Hindlimb muscle (tissue), 1 donor: ENCODE data around the gene LHFPL6. TPM values are rescaled to one million over a fixed set of nuclear protein-coding genes. Genes with fewer than 3 reads are reported as not detected.

Experiments
- DNase-seq: peaks from one replicate; pipeline ENCODE4 v3.0.0-alpha.2; 2013
- polyA plus RNA-seq: library from polyadenylated mRNA; unstranded; fragments of 120-200 nt; gene quantifications from one replicate; pipeline ENCODE4 v1.2.1, GENCODE V29; 2013; ENCODE audit not compliant: insufficient read length

The LHFPL6 gene
- polyA plus RNA-seq, 1 donor, result 71.0 TPM

- DNase-seq, result no peak
Measured at GRCh38 chr13:39590466-39591036, 12.4 kb downstream of the LHFPL6 start.

GRCh38 chr13:39588384-39588783, 14.6 kb downstream of the LHFPL6 start:
- no peak for DNase-seq

- no peak for DNase-seq
Measured at GRCh38 chr13:39587939-39588338, 15.1 kb downstream of the LHFPL6 start.

GRCh38 chr13:39586958-39587605, 15.9 kb downstream of the LHFPL6 start:
- DNase-seq, result no peak

- no peak for DNase-seq
Measured at GRCh38 chr13:39586151-39586550, 16.8 kb downstream of the LHFPL6 start.

GRCh38 chr13:39585219-39585618, 17.8 kb downstream of the LHFPL6 start:
- DNase-seq, result no peak

GRCh38 chr13:39580881-39581575, 22.0 kb downstream of the LHFPL6 start:
- no peak for DNase-seq

- DNase-seq, result no peak
Measured at GRCh38 chr13:39578821-39579291, 24.1 kb downstream of the LHFPL6 start.

GRCh38 chr13:39577838-39578491, 25.0 kb downstream of the LHFPL6 start:
- no peak for DNase-seq

- DNase-seq, result no peak
Measured at GRCh38 chr13:39577203-39577602, 25.8 kb downstream of the LHFPL6 start.

- no peak for DNase-seq
Measured at GRCh38 chr13:39575641-39576238, 27.3 kb downstream of the LHFPL6 start.

GRCh38 chr13:39571502-39572092, 31.4 kb downstream of the LHFPL6 start:
- no peak for DNase-seq

GRCh38 chr13:39567569-39567968, 35.4 kb downstream of the LHFPL6 start:
- no peak for DNase-seq

- no peak for DNase-seq
Measured at GRCh38 chr13:39566216-39566869, 36.6 kb downstream of the LHFPL6 start.

GRCh38 chr13:39565036-39565949, 37.7 kb downstream of the LHFPL6 start:
- no peak for DNase-seq

- no peak for DNase-seq
Measured at GRCh38 chr13:39563470-39563735, 39.6 kb downstream of the LHFPL6 start.

- DNase-seq, result no peak
Measured at GRCh38 chr13:39561971-39562370, 41.0 kb downstream of the LHFPL6 start.

- DNase-seq, result no peak
Measured at GRCh38 chr13:39559847-39560246, 43.1 kb downstream of the LHFPL6 start.

- DNase-seq, result no peak
Measured at GRCh38 chr13:39557285-39557955, 45.6 kb downstream of the LHFPL6 start.

- DNase-seq, result no peak
Measured at GRCh38 chr13:39556866-39557265, 46.1 kb downstream of the LHFPL6 start.

GRCh38 chr13:39554371-39554770, 48.6 kb downstream of the LHFPL6 start:
- no peak for DNase-seq
